Activated CD4-positive, alpha-beta memory T cell treated with anti-CD3 and anti-CD28 coated beads for 36 hours (primary cell): ENCODE measurements around the gene GPX7. TPM values are rescaled to one million over a fixed set of nuclear protein-coding genes. Genes with fewer than 3 reads are reported as not detected.

Source experiments
- CTCF ChIA-PET: fragments of 350-600 bp; sonication (Branson Sonifier 250); formaldehyde crosslinking; loops from one replicate; lab custom pipeline; 2021; ENCODE audit warnings: antibody characterized with exemption, inconsistent platforms; lab: Charles Lee
- POLR2A ChIA-PET: fragments of 350-600 bp; sonication (Branson Sonifier 250); formaldehyde crosslinking; loops from one replicate; lab custom pipeline; 2021; ENCODE audit warnings: antibody characterized with exemption; lab: Charles Lee
- DNase-seq: peaks from one replicate; pipeline ENCODE4 v3.0.0-alpha.2; 2020
- H3K27ac Mint-ChIP-seq: one replicate; pipeline ENCODE4 v1.8.0; 2021; ENCODE audit warnings: mixed read lengths
- H3K27me3 Mint-ChIP-seq: one replicate; pipeline ENCODE4 v1.8.0; 2021; ENCODE audit warnings: mixed read lengths
- H3K36me3 Mint-ChIP-seq: one replicate; pipeline ENCODE4 v1.8.0; 2021; ENCODE audit warnings: mixed read lengths
- H3K4me1 Mint-ChIP-seq: one replicate; pipeline ENCODE4 v1.8.0; 2021; ENCODE audit warnings: low read depth, mixed read lengths
- H3K4me3 Mint-ChIP-seq: one replicate; pipeline ENCODE4 v1.8.0; 2021; ENCODE audit warnings: mild to moderate bottlenecking, mixed read lengths
- H3K9me3 Mint-ChIP-seq: one replicate; pipeline ENCODE4 v1.8.0; 2021; ENCODE audit warnings: mixed read lengths
- intact Hi-C: fragments of 100-400 bp; cut with micrococcal nuclease; formaldehyde crosslinking; loops from one replicate; pipeline ENCODE4 v1.15.1; 2023
- total RNA-seq, 2 experiments: library from RNA; stranded (reverse); gene quantifications; one replicate each; pipeline ENCODE4 v1.2.3, GENCODE V29; 2021

GPX7 gene
- total RNA-seq, 2 experiments from 2014 or later = 19.9 to 20.6 TPM

DNA sequence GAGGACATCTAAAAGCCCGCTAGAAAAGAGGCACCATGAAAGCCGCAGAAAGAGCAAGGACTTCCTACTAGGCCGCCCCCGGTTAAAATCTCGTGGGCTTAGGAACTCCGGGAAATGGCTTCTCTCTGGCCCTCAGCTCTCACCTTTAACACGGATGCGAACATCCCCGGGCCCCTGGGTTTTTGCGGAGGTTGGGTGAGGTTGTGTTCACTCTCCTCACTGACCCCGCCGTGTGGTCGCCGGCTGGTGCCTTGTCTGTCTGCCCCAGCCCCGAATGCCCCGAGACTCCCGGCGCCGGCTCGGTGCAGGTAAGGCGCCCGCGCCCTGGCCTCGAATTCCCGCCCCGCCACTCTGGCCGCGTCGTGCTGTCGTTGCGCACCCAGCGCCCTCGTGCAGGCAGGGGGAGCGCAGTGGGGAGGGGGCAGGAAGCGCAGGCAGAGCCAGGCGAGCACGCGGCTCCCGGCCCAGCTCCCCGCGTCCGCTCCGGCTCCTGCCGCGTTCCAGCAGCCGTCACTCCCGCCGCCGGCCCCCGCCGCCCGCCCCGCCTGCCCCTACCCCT, 30.6 kb downstream of the GPX7 start, which contains the start of gene SHISAL2A:
Gene SHISAL2A (plus strand): TSS at position 437 of the 559 bp plus-strand sequence. CDS start 326 bp downstream, outside the sequence.
- DNase-seq = peak; percentile 73
- ChIA-PET POLR2A (interaction anchor here (0.7 to 2.8 kb wide), 9 partner anchors 9 to 493 kb away, joined by 3 to 16 read pairs (median 4); partner anchors contain the start of genes GPX7, ORC1, PRPF38A and TUT4), CTCF (interaction anchor here (1.2 to 2.1 kb wide), 2 partner anchors 9 to 53 kb away, joined by 3 to 10 read pairs; no protein-coding TSS in a partner anchor)
- Mint-ChIP-seq H3K4me1 (peaks cover 65% of the 10 kb centered on the region), H3K9me3 (no peaks in the 10 kb centered on the region), H3K36me3 (peaks cover 2% of the 10 kb centered on the region), H3K27me3 (no peaks in the 10 kb centered on the region), H3K4me3 (peak within 1 kb of the TSS; percentile 85), H3K27ac (peak within 1 kb of the TSS; percentile 92)
- intact Hi-C loops = loop anchor here (5.0 to 10.0 kb wide), 3 partner anchors 211 to 578 kb away; partner anchors contain the start of genes BTF3L4, TXNDC12 and ZFYVE9

DNA sequence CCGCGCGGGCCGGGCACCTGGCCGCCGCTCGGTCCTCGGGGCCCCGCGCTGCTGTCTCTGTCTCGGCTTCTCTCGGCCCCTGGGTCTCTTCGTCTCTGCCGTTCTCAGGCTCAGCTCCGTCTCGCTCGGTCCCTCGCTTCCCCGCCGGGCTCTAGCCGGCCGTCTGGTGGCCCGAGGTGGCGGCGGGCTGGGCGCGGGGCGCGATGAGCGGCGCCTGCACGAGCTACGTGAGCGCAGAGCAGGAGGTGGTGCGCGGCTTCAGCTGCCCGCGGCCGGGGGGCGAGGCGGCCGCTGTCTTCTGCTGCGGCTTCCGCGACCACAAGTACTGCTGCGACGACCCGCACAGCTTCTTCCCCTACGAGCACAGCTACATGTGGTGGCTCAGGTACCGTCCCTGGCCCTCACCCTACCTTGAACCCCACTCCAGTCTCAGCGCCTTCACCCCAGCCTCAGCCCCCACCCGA, 31.2 kb downstream of the GPX7 start:
- DNase-seq = peak; percentile 50
- CTCF ChIA-PET = interaction anchor here (0.6 to 2.1 kb wide), 4 partner anchors 10 to 112 kb away, joined by 3 to 10 read pairs (median 3); no protein-coding TSS in a partner anchor
- no peaks in the 10 kb centered on the region for H3K9me3 Mint-ChIP-seq
- POLR2A ChIA-PET = interaction anchor here (0.7 to 2.8 kb wide), 10 partner anchors 9 to 493 kb away, joined by 3 to 16 read pairs (median 4); partner anchors contain the start of genes GPX7, ORC1, PRPF38A and TUT4
- intact Hi-C loops = loop anchor here (5.0 to 10.0 kb wide), 3 partner anchors 211 to 579 kb away; partner anchors contain the start of genes BTF3L4, TXNDC12 and ZFYVE9
- H3K36me3 Mint-ChIP-seq = peaks cover 2% of the 10 kb centered on the region
- H3K4me3 Mint-ChIP-seq = peak overlapping the region; percentile 85
- peak overlapping the region; percentile 92 for H3K27ac Mint-ChIP-seq
- no peaks in the 10 kb centered on the region for H3K27me3 Mint-ChIP-seq
- H3K4me1 Mint-ChIP-seq = peaks cover 70% of the 10 kb centered on the region

DNA sequence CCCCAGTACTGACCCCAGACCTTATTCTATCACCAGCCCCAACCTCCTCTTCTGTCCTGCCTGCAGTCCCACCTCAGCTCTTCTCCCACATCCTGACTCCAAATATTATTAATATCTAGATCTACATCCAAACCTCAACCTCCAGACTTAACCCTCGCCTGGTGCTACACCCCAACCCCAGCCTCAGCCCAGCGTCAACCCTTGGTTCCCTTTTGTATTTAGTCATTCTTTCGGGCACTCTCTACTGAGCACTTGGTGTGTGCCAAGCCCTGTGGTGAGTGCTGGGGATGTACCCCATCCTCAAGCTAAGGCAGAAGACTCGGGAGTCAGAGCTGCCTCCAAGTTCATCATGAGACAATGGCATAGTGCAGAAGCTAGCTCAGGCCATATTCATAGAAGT, 31.9 kb downstream of the GPX7 start:
- DNase-seq = peak; percentile 68
- H3K27me3 Mint-ChIP-seq = no peaks in the 10 kb centered on the region
- intact Hi-C loops = loop anchor here (2.0 to 10.0 kb wide), 4 partner anchors 31 to 579 kb away; partner anchors contain the start of genes BTF3L4, GPX7, TXNDC12 and ZFYVE9

DNA sequence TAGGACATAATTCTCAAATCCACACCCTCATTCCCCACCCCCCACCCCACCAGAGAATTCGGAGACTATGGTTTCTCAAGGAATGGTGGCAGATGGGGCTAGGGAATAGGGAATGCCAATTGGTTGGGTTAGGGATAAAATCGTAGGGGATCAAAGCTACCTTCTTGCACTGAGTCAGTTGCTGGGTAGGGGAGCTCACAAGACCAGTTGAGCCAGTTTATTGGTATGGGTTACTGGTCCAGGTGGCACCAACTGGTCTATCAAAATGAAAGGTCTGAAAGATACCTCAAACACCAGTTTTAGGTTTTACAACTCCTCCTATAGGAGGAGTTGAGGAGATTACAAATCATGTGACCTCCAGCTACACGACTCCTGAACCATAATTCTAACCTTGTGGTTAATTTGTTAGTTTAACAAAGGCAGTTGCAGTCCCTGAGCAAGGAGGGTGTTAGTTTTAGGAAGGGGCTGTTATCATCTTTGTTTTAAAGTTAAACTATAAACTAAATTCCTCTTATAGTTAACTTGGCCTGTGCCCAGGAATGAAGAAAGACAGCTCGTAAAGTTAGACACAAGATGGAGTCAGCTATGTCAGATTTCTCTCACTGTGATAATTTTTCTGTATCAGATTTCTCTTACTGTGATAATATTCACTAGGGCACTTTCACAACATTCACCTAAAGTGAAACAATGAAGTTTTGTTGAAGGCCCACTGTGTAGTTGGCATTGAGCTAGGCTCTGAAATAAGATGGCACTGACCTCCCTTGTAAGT, 33.3 kb downstream of the GPX7 start:
- no peak for DNase-seq
- H3K4me1 Mint-ChIP-seq = peaks cover 74% of the 10 kb centered on the region
- ChIA-PET CTCF (interaction anchor here (0.7 kb wide), 2 partner anchors 46 to 91 kb away, joined by 3 read pairs; partner anchors contain the start of gene ZYG11B), POLR2A (interaction anchor here (0.6 to 2.5 kb wide), 5 partner anchors 24 to 162 kb away, joined by 3 to 8 read pairs (median 4); partner anchors contain the start of gene ZYG11B)
- peak overlapping the region; percentile 43 for H3K4me3 Mint-ChIP-seq
- intact Hi-C loops = loop anchor here (2.0 to 10.0 kb wide), 5 partner anchors 33 to 581 kb away; partner anchors contain the start of genes BTF3L4, CC2D1B, GPX7 and TXNDC12
- H3K27ac Mint-ChIP-seq = peak overlapping the region; percentile 89
- H3K27me3 Mint-ChIP-seq = no peaks in the 10 kb centered on the region
- no peaks in the 10 kb centered on the region for H3K9me3 Mint-ChIP-seq
- no peaks in the 10 kb centered on the region for H3K36me3 Mint-ChIP-seq

More for the DNA sequence above, 31.9 kb downstream of the GPX7 start:
- POLR2A ChIA-PET = interaction anchor here (0.9 to 2.8 kb wide), 8 partner anchors 8 to 269 kb away, joined by 3 to 16 read pairs (median 4); partner anchors contain the start of genes GPX7, ORC1, PRPF38A and TUT4
- CTCF ChIA-PET = interaction anchor here (0.6 to 0.7 kb wide), 2 partner anchors 35 to 113 kb away, joined by 3 read pairs; no protein-coding TSS in a partner anchor
- H3K9me3 Mint-ChIP-seq = no peaks in the 10 kb centered on the region
- peaks cover 73% of the 10 kb centered on the region for H3K4me1 Mint-ChIP-seq
- peaks cover 1% of the 10 kb centered on the region for H3K36me3 Mint-ChIP-seq
- peak overlapping the region; percentile 92 for H3K27ac Mint-ChIP-seq
- H3K4me3 Mint-ChIP-seq = peak overlapping the region; percentile 85

DNA sequence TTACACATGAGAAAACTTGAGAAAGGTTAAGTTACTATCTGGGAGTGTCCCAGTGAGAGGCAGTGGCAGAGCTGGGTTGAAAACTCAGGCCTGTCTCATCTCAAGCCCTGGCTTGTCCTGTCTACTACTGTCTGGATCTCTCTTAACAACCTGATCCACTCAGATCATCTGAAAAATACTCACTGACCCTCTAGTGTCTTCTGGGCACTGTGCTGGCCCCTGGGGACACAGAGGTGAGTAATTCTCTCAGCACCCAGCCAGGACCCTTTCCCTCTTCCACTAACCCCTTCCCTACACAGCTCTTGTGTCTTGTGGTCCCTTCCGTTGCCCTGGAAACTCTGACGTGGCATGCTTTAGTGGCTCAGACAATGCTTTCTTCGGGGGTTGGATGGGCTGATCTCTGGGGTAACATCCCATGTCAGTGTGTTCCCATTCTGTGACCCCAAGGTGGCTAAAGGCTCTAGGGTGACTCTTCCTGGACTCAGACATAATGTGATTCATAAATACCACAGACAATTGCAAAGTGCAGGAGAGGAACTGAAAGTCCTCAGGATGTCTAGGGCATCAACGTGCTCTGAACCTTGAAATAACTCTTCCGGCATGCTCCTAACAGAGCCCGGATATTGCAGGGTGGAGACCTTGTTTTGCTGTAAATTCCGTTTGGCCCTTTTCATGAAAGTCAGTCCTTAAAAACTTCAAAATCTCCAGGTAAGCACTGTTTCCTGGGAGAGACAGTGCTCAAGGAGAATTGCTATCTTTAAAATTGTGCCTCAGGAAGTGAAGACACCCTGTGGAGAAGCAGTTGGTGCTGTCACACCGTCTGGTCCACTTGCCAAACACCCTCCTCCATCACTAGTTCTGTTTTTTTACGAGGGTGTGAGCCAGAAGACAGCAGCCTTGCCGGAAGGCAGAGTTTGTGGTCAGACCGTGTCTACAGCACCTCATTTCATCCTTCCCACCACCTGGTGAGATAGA, 34.8 kb downstream of the GPX7 start:
- intact Hi-C loops = loop anchor here (1.0 to 10.0 kb wide), 6 partner anchors 22 to 582 kb away; partner anchors contain the start of genes BTF3L4, CC2D1B, TUT4 and TXNDC12
- H3K4me3 Mint-ChIP-seq = peak overlapping the region; percentile 65
- H3K27ac Mint-ChIP-seq = peak overlapping the region; percentile 98
- no peaks in the 10 kb centered on the region for H3K9me3 Mint-ChIP-seq
- peaks cover 3% of the 10 kb centered on the region for H3K36me3 Mint-ChIP-seq
- ChIA-PET POLR2A (interaction anchor here (0.6 to 2.5 kb wide), 6 partner anchors 9 to 113 kb away, joined by 3 to 8 read pairs (median 4); no protein-coding TSS in a partner anchor), CTCF (interaction anchor here (1.2 kb wide), 1 partner anchor 233 kb away, joined by 4 read pairs; the partner anchor contains the start of genes ORC1 and PRPF38A)
- H3K4me1 Mint-ChIP-seq = peaks cover 75% of the 10 kb centered on the region
- no peaks in the 10 kb centered on the region for H3K27me3 Mint-ChIP-seq
- peak; percentile 86 for DNase-seq

DNA sequence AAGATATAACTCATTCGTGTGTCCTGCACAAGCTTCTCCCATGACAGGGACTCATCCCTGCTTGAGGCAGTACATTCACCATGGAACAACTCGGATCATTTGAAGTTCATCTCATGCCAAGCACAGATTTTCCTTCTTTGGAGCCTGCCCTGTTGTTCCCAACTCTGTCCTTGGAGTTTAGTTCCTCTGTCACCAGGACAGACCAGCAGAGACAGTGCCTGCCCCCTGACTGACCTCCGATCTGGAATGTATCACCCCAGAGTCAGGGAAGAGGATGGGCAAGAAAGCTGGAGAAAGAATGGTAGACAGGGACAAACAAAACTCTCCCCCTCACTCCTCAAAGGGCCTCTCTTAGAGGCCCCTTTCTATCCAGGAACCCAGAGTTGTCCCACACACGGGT, 35.8 kb downstream of the GPX7 start:
- intact Hi-C loops = loop anchor here (1.0 to 10.0 kb wide), 6 partner anchors 21 to 583 kb away; partner anchors contain the start of genes BTF3L4, CC2D1B, TUT4 and TXNDC12
- Mint-ChIP-seq H3K4me3 (peak overlapping the region; percentile 65), H3K9me3 (no peaks in the 10 kb centered on the region), H3K36me3 (peaks cover 6% of the 10 kb centered on the region), H3K27me3 (no peaks in the 10 kb centered on the region), H3K4me1 (peaks cover 72% of the 10 kb centered on the region), H3K27ac (peak overlapping the region; percentile 98)
- POLR2A ChIA-PET = interaction anchor here (0.6 to 2.5 kb wide), 4 partner anchors 10 to 290 kb away, joined by 3 to 8 read pairs (median 3); partner anchors contain the start of gene TUT4
- CTCF ChIA-PET = interaction anchor here (1.2 kb wide), 1 partner anchor 234 kb away, joined by 4 read pairs; the partner anchor contains the start of genes ORC1 and PRPF38A
- no peak for DNase-seq

DNA sequence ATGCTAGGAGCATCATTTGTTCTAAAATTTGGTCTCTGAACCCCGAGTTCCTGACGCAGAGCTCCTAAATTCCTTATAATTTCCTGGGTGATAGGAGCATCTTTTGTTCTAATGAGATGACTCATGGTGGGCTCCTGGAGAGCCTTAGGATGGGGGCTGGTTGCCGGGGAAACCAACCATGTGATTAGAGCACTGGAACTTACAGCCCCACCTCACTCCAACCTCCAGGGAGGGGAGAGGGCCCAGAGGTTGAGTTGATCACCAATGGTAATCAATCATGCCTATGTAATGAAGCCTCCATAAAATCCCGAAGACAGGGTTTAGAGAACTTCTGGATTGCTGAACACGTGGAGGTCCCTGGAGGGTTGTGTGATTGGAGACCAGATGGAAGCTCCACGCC, 38.5 kb downstream of the GPX7 start:
- no peaks in the 10 kb centered on the region for H3K9me3 Mint-ChIP-seq
- H3K27me3 Mint-ChIP-seq = no peaks in the 10 kb centered on the region
- H3K4me1 Mint-ChIP-seq = peaks cover 51% of the 10 kb centered on the region
- peaks cover 8% of the 10 kb centered on the region for H3K36me3 Mint-ChIP-seq
- intact Hi-C loops = no loop called here
- no peak for DNase-seq
- no peak overlapping the region for H3K4me3 Mint-ChIP-seq
- POLR2A ChIA-PET = no interaction called here
- no peak overlapping the region for H3K27ac Mint-ChIP-seq
- CTCF ChIA-PET = no interaction called here

DNA sequence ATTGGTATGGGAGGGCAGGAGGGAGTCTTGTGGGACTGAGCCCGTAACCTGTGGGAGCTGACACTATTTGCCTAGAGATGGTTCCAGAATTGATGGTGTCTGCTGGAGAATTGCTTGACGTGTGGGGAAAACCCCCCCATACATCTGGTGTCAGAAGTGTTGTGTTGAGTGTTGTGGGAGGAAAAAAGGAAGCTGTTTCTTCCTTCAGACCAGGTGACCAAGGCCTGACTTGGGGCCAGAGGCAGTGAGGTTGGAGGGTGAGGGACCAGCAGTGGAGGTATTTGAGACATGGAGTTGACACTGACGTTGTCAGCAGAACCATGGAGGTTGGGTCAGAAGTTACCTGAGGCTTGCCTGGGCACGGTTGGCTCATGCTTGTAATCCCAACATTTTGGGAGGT, 39.1 kb downstream of the GPX7 start:
- intact Hi-C loops = no loop called here
- H3K9me3 Mint-ChIP-seq = no peaks in the 10 kb centered on the region
- peaks cover 48% of the 10 kb centered on the region for H3K4me1 Mint-ChIP-seq
- peak overlapping the region; percentile 3 for H3K27ac Mint-ChIP-seq
- ChIA-PET CTCF (no interaction called here), POLR2A (no interaction called here)
- peaks cover 8% of the 10 kb centered on the region for H3K36me3 Mint-ChIP-seq
- H3K27me3 Mint-ChIP-seq = no peaks in the 10 kb centered on the region
- no peak for DNase-seq
- no peak overlapping the region for H3K4me3 Mint-ChIP-seq

DNA sequence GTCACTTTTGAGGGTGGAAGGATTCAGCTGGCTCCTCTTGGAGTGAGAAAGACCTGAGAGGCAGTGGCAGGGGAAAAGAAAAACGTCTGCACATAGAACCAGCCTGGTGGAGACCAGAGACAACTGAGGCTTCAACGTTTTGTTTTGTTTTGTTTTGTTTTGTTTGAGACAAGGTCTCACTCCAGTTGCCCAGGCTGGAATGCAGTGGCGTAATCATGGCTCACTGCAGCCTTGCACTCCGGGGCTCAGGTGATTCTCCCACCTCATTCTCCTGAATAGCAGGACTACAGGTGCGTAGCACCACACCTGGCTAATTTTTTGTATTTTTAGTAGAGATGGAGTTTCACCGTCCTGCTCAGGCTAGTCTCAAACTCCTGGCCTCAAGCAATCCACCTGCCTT, 43.1 kb downstream of the GPX7 start:
- H3K4me3 Mint-ChIP-seq = no peak overlapping the region
- no peaks in the 10 kb centered on the region for H3K27me3 Mint-ChIP-seq
- no peak for DNase-seq
- peaks cover 20% of the 10 kb centered on the region for H3K4me1 Mint-ChIP-seq
- peaks cover 10% of the 10 kb centered on the region for H3K36me3 Mint-ChIP-seq
- H3K9me3 Mint-ChIP-seq = no peaks in the 10 kb centered on the region
- POLR2A ChIA-PET = no interaction called here
- intact Hi-C loops = no loop called here
- H3K27ac Mint-ChIP-seq = no peak overlapping the region
- CTCF ChIA-PET = no interaction called here

DNA sequence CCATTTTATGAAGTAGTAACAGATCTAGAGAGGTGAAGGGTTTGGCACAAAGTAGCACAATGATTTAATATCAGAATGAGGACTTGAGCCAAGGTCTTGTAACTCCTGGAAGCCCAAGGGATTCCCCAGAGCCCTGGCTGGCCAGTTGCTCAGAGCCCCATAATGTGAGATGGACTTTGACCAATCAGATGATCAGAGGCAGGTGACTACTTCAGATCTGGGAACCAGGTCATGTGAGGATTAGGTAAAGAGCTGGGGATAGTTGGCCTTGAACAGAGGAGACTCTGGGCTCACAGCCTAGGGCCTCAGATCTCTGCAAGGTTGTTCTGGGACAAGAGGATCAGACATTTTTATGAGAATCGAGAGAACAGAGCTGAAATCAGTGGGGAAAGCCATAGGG, 49.7 kb downstream of the GPX7 start:
- intact Hi-C loops = no loop called here
- no peak for DNase-seq
- peaks cover 8% of the 10 kb centered on the region for H3K4me1 Mint-ChIP-seq
- no peaks in the 10 kb centered on the region for H3K9me3 Mint-ChIP-seq
- H3K4me3 Mint-ChIP-seq = no peak overlapping the region
- H3K27me3 Mint-ChIP-seq = no peaks in the 10 kb centered on the region
- POLR2A ChIA-PET = no interaction called here
- CTCF ChIA-PET = no interaction called here
- peaks cover 8% of the 10 kb centered on the region for H3K36me3 Mint-ChIP-seq
- no peak overlapping the region for H3K27ac Mint-ChIP-seq
